SHP77 treated with DMSO at 0.1 percent for 48 hours (cell line): ENCODE measurements around the gene CRB3.
"Not testable (repeated sequence)": the region's sequence is repeated elsewhere in the genome, so short reads cannot be mapped to it uniquely, and the experiment has no call there.

Experiments
- DNase-seq: peaks from one replicate; lab custom pipeline; 2025; lab: John Stamatoyannopoulos, UW

The CRB3 gene

GRCh38 chr19:6491802-6492592, 27.9 kb downstream of the CRB3 start:
- DNase-seq = no peak

- no peak for DNase-seq
These were observed 30.5 kb downstream of the CRB3 start for GRCh38 chr19:6494438-6495036.

- DNase-seq = no peak
These were observed 31.9 kb downstream of the CRB3 start for GRCh38 chr19:6495947-6496346.

- DNase-seq = no peak
These were observed 34.4 kb downstream of the CRB3 start for GRCh38 chr19:6498294-6499036.

- DNase-seq = no peak
These were observed 35.1 kb downstream of the CRB3 start for GRCh38 chr19:6499052-6499790.

- DNase-seq = no peak
These were observed 37.0 kb downstream of the CRB3 start for GRCh38 chr19:6500837-6501739.

GRCh38 chr19:6501740-6502648, 37.9 kb downstream of the CRB3 start, which contains the start of gene TUBB4A:
TSS of gene TUBB4A (minus strand) at chr19:6502309. CDS start at chr19:6502212, 97 bp downstream.
- no peak for DNase-seq

GRCh38 chr19:6503407-6504201, 39.5 kb downstream of the CRB3 start:
- no peak for DNase-seq

- not testable (repeated sequence) for DNase-seq
These were observed 44.1 kb downstream of the CRB3 start for GRCh38 chr19:6508028-6508771.

GRCh38 chr19:6509118-6509971, 45.3 kb downstream of the CRB3 start:
- DNase-seq = no peak

GRCh38 chr19:6510618-6511017, 46.5 kb downstream of the CRB3 start:
- DNase-seq = no peak

- no peak for DNase-seq
These were observed 50.0 kb downstream of the CRB3 start for GRCh38 chr19:6514089-6514488.

GRCh38 chr19:6514926-6515544, 51.0 kb downstream of the CRB3 start:
- DNase-seq = no peak

- peak; percentile 94 for DNase-seq
These were observed 52.1 kb downstream of the CRB3 start for GRCh38 chr19:6516018-6516658.
